Choroid plexus epithelial cell (primary cell): ENCODE measurements around the gene ASF1A.

Source experiments
- DNase-seq: peaks from one replicate; pipeline ENCODE4 v3.0.0-alpha.2; 2010; ENCODE audit warnings: low read depth
- H3K4me3 ChIP-seq: 2 replicates; pipeline ENCODE4 v1.5.1; 2011; ENCODE audit warnings: low read depth, mild to moderate bottlenecking, control low read depth, low read length, moderate library complexity
- CTCF ChIP-seq: conservative IDR thresholded peaks from 2 replicates; pipeline ENCODE4 v1.5.1; 2011; ENCODE audit warnings: low read depth, mild to moderate bottlenecking, control low read depth, inconsistent platforms, low read length, moderate library complexity

Gene ASF1A

GRCh38 chr6:118871331-118871730, 22.6 kb upstream of the ASF1A start:
- no peak for TF ChIP-seq CTCF
- no peak overlapping the region for H3K4me3 ChIP-seq
- DNase-seq, result no peak

DNA sequence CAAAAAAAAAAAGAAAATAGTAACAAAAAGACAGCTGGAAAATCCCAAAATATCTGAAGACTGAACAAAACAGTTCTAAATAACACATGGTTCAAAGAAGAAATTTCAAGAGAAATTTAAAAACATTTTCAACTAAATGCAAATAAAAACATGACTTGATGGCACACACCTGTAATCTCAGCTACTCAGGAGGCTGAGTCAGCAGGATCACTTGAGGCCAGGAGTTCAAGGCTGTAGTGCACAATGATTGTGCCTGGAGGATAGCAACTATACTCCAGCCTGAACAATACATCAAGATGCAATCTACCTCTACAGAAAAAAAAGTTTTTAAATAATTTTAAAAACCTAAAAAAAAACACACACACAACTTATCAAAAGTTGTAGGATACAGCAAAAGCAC, 21.6 kb upstream of the ASF1A start:
- no peak overlapping the region for H3K4me3 ChIP-seq
- TF ChIP-seq CTCF, result no peak
- DNase-seq, result no peak

- TF ChIP-seq CTCF, result no peak
- no peak for DNase-seq
- H3K4me3 ChIP-seq, result no peak overlapping the region
These were observed 21.2 kb upstream of the ASF1A start for GRCh38 chr6:118872726-118873125.

DNA sequence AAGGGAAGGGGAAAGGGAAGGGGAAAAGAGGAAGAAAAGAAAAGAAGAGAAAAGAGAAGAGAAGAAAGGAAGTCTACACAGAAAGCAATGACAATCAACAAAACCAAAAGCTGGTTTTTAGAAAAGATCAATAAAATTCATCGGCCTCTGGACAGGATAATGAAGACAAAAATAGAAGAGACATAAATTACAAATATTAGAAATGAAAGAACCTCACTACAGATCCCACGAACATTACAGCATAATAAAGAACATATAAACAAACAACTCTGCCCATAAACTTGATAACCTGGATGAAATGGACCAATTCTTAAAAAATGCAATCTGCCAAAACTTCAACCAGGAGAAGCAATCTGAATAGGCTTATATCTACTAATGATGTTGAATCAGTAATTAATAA, 20.7 kb upstream of the ASF1A start:
- no peak for TF ChIP-seq CTCF
- H3K4me3 ChIP-seq, result no peak overlapping the region
- DNase-seq, result no peak

DNA sequence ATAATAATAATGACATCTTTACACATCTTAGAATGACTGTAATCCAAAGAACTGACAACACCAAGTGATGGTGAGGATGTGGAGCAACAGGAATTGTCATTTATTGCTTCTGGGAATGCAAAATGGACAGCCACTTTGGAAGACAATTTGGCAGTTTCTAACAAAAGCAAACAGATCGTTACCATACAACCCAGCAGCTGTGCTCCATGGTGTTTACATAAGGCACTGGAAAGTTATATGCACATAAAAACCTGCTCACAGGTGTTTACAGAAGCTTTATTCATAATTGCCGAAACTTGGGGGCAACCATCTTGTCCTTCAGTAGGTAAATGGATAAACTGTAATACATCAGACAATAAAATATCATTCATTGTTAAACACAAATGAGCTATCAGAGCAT, 18.3 kb upstream of the ASF1A start:
- no peak for DNase-seq
- no peak overlapping the region for H3K4me3 ChIP-seq
- TF ChIP-seq CTCF, result no peak

DNA sequence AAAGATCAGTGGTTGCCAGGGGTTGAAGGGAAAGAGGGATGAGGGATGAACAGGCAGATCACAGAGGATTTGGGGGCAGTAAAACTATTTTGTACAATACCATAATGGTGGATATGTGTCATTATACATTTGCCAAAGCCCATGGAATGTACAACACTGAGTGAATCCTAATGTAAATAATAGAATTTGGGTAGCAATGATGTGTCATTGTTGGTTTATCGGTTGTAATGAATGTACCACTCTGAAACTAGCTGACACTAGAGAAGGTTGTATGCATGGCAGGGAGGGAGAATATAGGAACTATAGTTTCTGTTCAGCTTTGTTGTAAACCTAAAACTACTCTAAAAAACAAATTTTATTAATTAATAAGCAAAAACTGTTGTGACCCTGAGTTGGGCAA, 17.8 kb upstream of the ASF1A start:
- peak; percentile 12 for DNase-seq
- TF ChIP-seq CTCF, result no peak
- no peak overlapping the region for H3K4me3 ChIP-seq

DNA sequence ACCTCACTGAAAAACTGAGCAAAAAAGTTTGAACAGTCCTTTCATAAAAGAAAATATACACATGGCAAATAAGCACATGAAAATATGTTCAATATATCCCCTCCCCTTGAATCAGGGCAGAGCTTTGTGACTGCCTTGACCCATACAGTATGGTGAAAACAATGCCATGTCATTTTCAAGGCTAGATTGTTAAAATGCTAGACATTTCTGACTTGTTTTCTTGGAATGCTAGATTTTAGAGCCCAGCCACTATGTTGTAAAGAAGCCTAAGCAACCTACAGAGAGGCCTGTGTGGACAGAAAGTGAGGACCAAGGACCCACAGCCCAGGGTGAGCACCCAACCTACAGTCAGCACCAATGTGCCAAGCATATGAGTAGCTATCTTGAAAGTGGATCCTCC, 17.1 kb upstream of the ASF1A start:
- TF ChIP-seq CTCF, result no peak
- H3K4me3 ChIP-seq, result no peak overlapping the region
- peak; percentile 72 for DNase-seq
